ENCODE results near the gene FOXR2.

Gene FOXR2, protein sequence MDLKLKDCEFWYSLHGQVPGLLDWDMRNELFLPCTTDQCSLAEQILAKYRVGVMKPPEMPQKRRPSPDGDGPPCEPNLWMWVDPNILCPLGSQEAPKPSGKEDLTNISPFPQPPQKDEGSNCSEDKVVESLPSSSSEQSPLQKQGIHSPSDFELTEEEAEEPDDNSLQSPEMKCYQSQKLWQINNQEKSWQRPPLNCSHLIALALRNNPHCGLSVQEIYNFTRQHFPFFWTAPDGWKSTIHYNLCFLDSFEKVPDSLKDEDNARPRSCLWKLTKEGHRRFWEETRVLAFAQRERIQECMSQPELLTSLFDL

DNA sequence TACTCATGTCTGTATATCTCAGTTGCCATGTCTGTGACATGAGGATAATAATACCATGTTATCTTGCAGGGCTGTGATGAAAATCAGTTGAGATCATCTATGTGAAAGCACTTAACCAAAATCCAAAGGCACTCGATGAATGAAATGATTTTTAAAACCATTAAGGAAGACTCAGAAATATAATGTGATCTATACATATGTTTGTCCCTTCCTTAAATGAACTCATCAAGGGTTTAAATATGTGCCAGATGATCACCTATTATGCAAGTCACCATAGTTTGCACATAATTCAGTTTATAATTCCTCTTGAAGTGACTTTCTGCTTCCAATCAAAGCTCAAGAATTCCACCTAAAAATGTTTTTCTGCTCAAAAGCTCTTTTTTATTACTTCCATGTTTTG lies at the start of gene FOXR2:
Gene FOXR2 (plus strand): TSS at position 301 of the 400 bp plus-strand sequence. CDS start 312 bp downstream, outside the sequence.
- DNase-seq, result no peak

GRCh38 chrX:55579115-55579514 lies 44.1 kb upstream of the FOXR2 start:
- no peak for DNase-seq

DNA sequence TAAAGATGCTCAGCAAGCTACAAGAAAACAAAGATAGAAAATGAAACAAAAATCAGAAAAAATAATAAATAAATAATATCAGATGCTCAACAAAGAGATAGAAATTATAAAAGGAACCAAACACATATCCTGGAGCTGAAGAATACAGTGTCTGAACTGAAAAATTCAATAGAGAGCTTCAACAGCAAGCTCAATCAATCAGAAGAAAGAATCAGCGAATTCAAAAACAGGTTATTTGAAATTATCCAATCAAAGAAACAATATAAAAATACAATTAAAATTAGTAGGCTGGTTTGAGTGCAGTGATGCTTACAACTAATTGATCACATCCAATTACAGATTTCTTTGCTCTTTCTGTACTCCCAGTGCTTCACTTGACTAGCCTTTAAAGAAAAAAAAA lies 40.8 kb upstream of the FOXR2 start:
- no peak for DNase-seq

GRCh38 chrX:55593296-55593695 lies 29.9 kb upstream of the FOXR2 start:
- DNase-seq, result no peak

DNA sequence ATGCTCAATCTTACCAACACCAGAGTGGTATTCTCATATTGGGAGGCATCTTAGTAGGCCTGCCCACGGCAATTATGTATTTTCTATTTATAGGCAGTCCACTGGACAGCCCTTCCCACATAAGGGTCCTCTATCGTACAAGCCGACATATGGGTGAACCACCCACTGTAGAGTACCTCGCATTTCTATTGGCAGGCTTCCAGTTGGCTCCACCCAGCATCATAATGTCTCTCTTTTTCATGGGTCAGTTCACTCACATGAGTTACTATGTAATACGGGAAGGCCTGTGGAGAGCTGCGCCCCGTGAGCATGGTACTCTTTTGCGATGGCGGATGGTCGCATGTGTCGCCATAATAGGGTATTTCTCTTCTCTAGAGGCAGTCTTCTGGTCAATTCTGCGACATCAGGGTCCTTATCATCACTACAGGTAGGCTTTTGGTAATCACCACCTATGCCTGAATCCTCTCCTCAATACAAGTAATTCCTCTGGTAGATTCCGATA lies 29.4 kb upstream of the FOXR2 start:
- DNase-seq, result no peak

- no peak for DNase-seq
Observed at GRCh38 chrX:55598333-55598732, 24.9 kb upstream of the FOXR2 start.

DNA sequence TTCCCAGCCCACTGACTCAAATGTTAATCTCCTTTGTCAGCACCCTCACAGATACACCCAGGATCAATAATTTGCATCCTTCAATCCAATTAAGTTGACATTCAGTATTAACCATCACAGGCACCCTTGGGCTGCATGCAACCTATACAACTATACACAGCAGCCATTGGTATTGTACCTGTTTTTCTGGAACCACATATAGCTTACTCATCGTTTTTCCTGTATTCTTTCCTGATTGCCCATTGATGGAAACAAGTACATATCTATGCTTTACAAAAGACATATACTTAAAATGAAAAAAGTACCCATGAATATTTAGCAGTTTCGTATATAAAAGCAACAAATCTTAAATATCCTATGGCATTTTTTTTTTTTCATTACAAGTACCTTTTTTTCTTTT lies 3.7 kb upstream of the FOXR2 start:
- DNase-seq, result no peak

DNA sequence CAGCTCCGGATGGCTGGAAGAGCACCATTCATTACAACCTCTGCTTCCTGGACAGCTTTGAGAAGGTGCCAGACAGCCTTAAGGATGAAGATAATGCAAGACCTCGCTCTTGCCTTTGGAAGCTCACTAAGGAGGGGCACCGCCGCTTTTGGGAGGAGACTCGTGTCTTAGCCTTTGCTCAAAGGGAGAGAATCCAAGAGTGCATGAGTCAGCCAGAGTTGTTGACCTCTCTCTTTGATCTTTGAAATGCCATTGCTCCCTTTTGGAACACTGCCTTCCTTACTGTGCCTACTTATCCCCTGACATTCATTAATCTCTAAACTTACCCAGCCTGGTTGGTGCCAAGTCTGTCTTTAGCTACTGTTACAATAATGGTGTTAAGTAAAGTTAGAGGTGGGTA lies 1.2 kb downstream of the FOXR2 start:
- DNase-seq, result no peak

DNA sequence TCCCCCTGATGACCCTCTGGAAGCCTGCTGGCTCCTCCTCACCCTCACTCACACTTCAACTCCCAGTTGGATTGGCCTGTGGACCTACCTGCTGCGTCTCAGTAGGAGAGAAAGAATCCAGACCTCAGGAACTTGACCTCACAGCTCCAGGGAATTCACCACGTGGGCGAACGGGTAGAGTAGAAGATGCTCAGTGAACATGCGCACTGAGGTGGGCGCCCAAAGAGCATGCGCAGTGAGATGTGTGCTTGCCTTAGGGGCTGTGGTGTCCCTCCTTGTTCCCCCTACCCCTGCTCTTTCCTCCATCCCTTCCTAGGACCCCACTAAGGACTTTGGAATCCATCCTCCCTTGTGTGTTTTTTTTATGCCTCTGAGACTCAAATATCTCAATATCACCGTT lies 12.9 kb downstream of the FOXR2 start:
- DNase-seq, result no peak

DNA sequence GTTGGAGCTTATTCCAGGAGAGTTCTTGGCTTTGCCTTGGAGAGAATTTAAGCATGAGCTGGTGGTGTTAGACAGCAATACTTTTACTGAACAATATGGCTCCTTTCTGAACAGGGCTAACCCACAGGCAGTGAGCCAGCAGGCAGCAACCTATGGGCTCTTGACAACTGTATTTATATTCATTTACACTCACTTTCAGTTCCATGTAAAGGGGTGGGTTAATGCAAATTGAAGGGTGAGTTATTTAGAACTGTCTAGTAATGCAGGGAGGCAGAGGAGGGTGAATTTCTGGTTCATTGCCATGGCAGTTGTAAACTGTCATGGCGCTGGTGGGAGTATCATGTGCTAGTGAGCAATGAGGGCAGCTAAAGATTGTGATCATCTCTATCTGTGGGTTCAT lies 15.7 kb downstream of the FOXR2 start:
- DNase-seq, result no peak

DNA sequence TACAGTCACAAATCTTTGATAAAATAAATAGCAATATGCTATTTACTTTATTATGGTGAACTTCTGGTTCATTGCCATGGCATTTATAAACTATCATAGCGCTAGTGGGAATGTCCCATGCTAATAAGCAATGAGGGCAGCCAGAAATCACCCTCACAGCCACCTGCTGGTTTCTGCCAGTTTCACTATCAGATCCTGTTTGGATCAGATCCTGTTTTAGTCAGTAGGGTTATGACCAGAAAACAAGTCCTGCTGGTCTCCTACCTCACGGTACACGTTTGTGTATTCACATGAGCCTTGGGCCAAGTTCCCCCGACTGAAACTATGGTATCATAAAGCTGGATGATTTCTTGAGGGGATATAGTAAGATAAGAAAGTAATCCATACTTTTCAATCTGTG lies 17.7 kb downstream of the FOXR2 start:
- no peak for DNase-seq

DNA sequence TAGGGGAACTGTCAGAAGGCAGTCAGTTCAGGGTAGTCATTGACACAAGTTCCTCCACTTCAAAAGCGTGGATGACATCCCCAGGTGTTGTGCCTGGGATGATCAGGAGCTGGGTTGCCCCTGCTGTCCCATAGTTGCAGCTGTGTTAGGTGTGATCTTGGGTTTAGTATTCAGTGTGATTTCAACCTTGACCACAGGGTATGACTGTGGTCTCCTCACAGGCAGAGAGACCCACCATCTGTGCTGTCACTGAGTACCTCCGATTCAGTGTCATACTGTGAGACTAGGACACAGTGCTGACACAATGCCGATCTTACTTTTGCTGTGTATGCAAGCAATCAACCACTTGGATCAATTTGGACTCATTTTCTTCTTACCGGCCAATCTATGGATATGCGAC lies 25.2 kb downstream of the FOXR2 start:
- no peak for DNase-seq

DNA sequence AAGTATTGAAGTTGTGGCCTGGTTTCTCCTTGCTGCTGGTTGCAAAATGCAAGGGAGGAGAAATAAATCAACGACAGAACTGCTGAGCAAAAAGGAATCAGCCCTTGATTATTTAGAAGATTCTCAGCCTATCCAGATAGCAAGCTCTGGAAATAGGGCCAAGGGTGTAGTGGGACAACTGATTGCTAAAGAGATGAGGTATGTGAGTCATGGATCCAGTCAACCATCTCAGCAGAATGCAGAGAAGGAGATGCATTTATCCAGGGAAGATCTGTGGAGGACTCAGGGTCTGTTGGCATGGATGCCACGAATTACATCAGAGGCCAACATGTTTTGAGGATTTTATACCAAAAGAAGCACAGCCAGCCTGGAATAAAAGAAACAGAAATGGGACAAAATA lies 36.7 kb downstream of the FOXR2 start:
- no peak for DNase-seq

- no peak for DNase-seq
Observed at GRCh38 chrX:55663584-55663983, 40.4 kb downstream of the FOXR2 start.

GRCh38 chrX:55668084-55668483 lies 44.9 kb downstream of the FOXR2 start:
- no peak for DNase-seq

All from DMS79 treated with DMSO at 0.1 percent for 48 hours (cell line).